GM19023 (cell line): ENCODE data around the gene PXK.

Experiments used
- ATAC-seq: cut with Tn5 transposase; IDR thresholded peaks from one replicate; pipeline ENCODE4 v1.9.1; 2021; ENCODE audit warnings: mild to moderate bottlenecking, moderate library complexity; ENCODE audit not compliant: unreplicated experiment

The PXK gene

DNA sequence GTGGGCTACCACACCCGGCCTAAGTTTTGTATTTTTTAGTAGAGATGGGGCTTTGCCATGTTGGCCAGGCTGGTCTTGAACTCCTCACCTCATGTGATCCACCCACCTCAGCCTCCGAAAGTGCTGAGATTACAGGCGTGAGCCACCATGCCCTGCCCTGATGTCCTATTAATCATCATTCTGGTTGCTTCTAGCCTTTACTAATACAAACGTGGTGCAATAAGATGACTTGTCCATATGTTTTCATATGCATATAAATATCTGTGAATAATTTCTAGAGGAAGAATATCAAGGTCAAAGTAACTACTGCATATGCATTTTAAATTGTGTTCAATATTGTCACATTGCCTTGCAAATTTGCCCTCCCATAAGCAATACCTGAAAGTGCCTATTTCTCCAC, 126.5 kb downstream of the PXK start:
- ATAC-seq: no peak

DNA sequence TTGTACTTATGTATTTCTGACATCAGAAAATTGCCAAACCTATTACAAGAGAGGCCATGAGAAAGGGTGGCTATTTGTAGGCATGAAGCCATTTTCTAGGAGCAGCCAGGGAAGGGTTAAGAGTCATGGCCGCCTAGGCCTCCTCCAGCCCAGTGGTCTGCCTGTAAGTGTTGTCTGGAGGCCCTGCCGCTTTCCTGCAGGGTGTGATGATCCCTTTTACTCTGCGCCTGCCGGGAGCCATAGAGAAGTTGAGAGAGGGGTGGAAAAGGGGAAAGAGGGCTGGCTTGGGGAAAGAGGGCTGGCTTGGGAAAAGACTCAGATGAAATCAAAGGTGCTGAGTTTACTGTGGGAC, 130.1 kb downstream of the PXK start:
- no peak for ATAC-seq

DNA sequence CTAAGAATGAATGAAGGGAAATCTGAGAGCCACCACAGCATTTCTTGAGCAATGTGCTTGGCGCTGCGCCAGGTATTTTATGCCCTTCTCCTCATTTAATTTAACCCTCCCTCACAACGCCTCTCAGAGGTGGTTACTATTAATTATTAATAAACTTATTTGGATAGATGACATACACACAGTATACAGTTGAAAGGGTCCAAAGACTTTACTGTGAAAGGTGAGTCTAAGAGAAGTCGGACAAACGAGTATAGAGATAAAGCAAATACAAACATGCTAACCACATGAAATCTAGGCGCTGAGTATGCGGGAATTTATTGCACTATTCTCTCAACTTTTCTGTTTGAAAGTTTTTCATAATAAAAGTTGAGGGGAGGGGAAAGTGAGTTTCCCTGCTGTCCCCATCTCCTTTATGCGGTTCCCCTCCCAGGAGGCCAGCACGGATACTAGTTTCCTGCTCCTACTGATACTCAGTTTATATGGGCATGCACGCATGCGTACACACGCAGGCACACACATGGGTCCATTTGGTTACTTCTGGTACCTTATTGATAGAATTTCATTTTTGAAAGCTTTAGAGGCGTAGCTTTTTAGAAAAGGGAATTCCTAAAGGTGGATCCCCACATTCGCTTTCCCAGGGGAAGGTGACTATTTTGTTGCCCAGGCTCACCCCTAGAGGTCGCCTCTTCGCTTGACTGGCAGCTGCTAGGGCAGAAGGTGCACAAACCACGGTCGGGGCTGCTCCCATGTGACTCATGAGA, 130.7 kb downstream of the PXK start:
- peak; percentile 96 for ATAC-seq

- ATAC-seq: no peak
Measured at GRCh38 chr3:58463942-58464271, 131.2 kb downstream of the PXK start.

- no peak for ATAC-seq
Measured at GRCh38 chr3:58464866-58465265, 132.2 kb downstream of the PXK start.

- no peak for ATAC-seq
Measured at GRCh38 chr3:58466899-58467563, 134.3 kb downstream of the PXK start.

DNA sequence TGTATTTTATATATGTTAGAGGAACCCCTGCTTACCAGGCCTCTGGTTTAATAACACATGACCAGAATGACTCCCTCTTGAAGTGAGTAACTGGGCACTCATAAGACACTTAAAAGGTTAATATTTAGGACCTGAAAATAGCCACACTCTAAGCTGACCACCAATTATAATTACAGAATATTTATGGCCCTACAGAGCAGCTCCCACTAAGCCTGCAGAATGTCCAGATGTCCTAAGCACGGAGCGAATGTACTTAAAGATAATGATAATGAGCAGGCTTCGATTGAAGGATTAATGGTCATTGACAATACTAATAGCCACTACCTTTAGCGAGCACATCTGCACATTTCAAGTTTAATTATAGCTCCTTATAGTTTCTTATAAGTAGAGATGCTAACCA, 136.4 kb downstream of the PXK start:
- ATAC-seq: no peak

DNA sequence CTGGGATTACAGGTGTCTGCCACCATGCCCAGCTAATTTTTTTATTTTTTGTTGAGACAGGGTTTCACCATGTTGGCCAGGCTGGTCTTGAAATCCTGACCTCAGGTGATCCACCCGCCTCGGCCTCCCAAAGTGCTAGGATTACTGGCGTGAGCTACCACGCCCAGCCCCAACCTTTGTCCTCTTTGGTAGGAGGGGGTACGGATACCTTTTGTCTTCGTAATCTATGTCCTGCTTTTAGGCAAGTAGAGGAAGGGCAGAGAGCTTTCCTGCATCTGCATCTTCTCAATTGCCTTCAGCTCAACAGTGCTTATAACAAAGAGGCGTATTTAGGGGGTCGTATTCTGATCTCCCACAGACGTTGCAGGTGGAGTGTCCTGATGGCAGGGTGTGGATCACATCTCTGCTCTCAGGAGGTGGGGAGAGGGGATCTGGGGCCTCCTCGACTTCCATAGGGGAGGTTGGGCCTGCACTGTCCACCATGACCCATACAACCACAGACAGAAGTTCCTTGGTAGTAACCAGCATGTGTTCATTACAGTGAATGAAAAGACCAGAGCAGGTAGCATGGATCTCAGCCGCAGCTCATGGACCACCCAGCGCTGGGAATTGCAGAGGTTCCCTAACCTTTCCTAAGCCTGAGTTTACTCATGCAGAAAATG, 137.8 kb downstream of the PXK start:
- no peak for ATAC-seq

GRCh38 chr3:58471025-58471887, 138.6 kb downstream of the PXK start:
- ATAC-seq: no peak

DNA sequence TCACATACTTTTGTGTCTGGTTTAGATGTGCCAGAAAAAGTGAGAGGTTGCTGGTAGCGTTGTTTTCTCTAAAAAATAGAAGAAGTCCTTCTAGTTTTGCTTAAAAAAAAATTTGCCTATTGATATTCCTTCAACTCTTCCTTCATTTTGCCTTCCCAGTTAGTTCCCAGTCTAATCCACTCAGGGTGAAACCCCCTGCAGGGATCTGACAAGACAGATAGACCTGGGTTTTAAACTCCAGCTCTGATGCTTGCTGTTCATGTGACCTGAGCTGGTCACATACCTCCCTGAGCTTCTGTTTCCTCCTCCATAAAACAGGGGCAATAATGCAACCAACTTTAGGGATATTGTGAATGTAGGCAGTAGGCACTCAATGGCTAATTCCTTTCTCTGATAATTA, 140.6 kb downstream of the PXK start:
- ATAC-seq: no peak

- ATAC-seq: no peak
Measured at GRCh38 chr3:58474348-58474911, 141.7 kb downstream of the PXK start.

DNA sequence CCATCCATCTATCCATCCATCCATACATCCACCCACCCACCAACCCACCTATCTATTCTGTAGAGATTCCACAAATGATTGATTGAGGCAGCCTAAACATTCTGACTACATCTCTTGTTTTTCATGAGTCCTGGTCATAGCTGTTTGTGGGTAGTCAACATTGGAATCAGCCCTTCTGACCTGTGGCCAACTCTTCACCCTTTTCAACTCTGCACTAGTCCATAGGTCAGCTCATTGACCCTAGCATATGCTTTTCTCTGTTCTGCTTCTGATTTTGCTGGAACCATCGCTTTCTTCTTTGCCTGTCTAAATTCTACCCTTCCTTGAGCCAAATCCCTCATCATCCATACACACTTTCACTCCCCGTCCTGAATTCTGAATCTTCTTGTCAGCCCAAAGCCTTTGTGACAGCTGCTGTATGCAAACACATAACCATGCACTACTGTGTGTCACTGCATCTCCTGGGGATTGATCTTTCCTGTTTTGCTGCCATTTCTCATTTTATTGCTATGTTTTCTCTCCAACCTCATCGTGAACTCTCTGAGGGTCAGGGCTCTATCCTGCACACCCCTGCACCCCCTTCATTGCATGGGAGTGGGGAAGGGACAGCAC, 142.4 kb downstream of the PXK start:
- ATAC-seq: no peak
